HG03064 (cell line): Measurements from ENCODE around the gene ERI3.

Experiments
- ATAC-seq: cut with Tn5 transposase; IDR thresholded peaks from one replicate; pipeline ENCODE4 v1.9.1; 2021; ENCODE audit warnings: low read depth; ENCODE audit not compliant: unreplicated experiment

Gene ERI3

DNA sequence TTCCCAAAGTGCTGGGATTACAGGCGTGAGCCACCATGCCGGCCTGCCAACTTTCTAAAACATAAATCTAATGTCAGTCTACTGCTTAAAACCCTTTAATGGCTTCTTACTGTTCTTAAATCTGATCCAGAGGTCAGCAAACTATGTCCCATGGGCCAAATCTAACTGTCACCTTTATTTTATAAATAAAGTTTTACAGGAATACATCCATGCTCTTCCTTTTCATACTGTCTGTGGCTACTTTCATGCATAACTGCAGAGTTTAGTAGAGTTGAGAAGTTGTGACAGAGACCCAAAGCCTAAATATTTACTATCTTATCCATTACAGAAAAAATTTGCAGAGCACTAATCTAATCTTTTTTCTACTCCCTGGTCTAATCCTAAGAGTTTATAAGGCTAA is 3.8 kb downstream of the ERI3 start:
- ATAC-seq, result no peak

DNA sequence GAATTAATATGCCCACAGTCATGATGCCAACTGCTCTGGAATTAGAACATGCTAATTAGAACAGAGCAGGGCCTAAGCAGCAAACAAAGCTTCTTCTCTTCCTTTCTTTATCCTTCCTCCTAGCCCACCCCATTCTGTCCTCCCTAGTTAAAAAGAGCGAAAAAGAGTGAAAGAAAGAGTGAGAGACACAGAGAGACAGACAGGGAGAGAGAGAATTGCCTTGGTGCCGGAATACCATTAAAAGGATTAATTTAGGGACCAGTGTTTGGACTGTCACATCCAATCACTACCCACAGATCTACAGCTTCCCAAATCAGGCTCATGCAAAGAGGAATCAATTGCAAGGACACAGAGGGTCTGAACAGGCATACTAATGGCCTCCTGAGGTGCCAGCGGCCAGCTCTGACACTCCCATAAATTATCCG is 7.0 kb downstream of the ERI3 start:
- no peak for ATAC-seq

DNA sequence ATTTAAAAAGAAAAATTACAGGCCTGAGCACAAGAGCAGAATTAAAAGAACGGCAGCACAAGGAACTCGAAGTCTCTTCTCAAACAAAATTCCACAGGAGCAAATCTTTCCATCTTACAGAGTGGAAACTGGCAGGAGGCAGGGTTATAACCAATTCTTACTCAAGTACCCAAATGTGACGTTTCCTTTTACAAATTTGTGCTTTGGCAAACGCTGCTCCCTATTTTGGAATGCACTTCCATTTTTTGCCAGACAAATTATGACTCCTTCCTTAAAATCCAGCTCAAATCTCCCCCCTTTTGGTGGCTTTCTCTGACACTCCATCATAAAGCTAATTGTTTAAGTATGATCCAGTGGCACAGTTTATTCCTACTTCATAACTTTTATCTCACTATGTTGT is 7.8 kb downstream of the ERI3 start:
- ATAC-seq, result no peak

GRCh38 chr1:44346878-44347277 is 8.2 kb downstream of the ERI3 start:
- no peak for ATAC-seq

DNA sequence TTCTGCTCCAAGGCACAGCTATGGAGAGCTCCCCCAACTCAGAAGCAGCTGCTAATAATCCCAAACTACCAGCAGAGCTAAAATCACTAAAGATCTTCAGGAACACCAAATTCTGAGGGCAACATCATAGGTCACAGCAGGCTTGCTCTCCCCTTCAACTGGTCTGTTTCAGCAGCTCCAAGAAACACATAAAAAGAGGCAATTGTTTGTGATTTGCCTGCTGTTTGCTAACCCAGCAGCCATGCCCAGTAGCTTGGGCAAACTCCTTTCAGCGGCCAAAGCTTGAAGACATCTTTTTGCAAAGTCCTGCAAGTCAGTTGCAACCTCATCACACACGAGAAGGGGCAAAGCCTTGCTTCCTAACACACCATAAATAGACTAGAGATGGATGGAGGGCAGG is 8.9 kb downstream of the ERI3 start:
- no peak for ATAC-seq

DNA sequence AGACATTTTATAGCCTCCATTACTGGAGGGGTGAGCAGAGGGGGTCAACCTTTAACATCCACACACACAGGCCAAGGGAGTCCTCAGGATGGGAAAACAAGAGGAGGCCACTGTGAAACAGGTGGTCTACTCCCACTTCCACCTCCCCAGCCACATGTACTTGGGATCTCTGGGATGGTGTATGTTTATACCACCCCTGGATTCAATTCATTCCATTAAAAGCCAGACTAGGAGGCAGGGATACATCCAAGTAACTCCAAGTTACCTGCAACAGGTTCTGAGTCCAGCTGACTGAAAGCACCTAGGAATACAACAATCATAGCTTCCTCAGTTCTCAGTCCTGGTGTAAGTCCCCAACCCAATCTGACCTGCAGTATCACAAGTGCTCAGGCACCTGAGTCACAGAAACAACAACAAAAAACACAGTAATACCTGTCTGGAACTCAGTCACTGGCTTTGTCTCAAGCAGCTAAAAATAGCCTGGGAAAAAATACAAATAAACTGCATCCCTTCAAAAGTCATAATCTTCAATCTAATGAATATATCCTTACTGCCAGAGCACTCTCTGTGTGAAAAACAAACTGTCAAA is 9.8 kb downstream of the ERI3 start:
- ATAC-seq, result no peak

GRCh38 chr1:44339731-44340130 is 15.3 kb downstream of the ERI3 start:
- ATAC-seq, result no peak

- no peak for ATAC-seq
Observed at GRCh38 chr1:44338136-44338535, 16.9 kb downstream of the ERI3 start.

- no peak for ATAC-seq
Observed at GRCh38 chr1:44336668-44337067, 18.4 kb downstream of the ERI3 start.

- ATAC-seq, result no peak
Observed at GRCh38 chr1:44334968-44335367, 20.1 kb downstream of the ERI3 start.

GRCh38 chr1:44333376-44333775 is 21.7 kb downstream of the ERI3 start:
- ATAC-seq, result no peak

DNA sequence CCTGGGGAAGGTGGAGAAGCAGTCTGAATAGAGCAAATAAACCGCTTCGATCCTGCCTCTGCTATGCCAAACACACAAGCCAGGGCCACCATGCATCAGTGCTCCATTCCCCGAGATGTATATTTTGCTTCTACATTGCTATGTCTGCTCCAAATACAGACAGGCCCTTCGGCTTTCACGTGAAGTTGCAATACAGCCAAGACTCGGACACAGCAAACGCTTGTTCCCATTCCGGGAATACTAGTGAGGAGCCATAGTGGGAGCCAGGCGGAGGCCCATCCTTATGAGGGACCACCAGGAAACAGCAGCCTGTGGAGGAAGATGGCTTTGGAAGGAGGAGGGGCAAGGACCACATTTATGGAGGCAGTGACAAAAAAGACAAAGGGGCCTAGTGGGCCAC is 22.6 kb downstream of the ERI3 start:
- ATAC-seq, result no peak

DNA sequence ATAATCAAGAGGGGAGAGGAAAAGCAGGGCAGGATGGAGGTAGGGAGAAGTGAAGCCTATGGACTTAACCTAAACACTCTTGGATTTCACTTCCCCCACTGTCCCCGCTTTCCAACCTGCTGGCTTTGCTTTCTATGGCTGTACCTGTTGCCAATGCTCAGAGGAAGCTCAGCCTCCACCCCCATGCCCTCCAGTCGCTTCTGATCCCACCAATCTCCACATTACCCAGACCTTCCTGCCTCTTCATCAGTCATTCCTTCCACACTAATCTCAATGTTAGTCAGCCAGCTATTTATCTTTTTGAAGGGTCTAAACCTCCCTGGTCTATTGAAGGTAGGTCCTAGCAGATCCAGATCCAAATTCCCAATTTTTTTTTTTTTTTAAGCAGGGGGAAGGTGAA is 24.1 kb downstream of the ERI3 start:
- ATAC-seq, result no peak

GRCh38 chr1:44328671-44329416 is 26.2 kb downstream of the ERI3 start:
- ATAC-seq, result no peak

- no peak for ATAC-seq
Observed at GRCh38 chr1:44327679-44328491, 27.2 kb downstream of the ERI3 start.

DNA sequence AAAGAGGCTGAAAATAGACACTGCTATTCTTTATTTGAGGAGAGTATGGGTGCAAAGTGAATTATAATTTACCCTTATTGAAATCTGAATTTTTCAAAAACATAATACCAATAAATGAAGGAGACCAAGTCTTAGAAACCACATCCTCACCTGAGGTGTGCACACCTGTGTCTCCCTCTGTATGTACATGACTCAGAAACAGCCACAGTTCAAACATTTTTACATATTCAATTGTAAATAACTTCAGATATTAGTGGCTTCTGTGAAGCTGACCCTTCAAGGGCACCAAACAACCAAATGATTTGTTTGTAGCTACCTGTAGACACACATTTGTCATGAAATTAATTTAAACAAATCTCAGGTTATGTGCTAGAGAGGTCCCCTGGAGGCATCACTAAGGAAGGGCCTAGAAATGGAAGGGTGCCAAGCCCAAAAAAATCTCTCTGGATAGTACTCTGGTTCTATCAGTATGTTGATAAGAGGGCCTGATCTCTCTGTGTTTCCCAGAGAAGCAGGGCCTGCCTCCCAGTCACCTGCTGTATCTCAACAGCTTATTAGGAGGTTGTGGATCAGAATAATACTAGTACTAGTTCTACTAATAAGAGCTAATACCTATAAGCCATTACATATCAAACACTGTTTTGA is 28.1 kb downstream of the ERI3 start:
- ATAC-seq, result no peak

GRCh38 chr1:44326024-44326701 is 28.9 kb downstream of the ERI3 start:
- no peak for ATAC-seq

DNA sequence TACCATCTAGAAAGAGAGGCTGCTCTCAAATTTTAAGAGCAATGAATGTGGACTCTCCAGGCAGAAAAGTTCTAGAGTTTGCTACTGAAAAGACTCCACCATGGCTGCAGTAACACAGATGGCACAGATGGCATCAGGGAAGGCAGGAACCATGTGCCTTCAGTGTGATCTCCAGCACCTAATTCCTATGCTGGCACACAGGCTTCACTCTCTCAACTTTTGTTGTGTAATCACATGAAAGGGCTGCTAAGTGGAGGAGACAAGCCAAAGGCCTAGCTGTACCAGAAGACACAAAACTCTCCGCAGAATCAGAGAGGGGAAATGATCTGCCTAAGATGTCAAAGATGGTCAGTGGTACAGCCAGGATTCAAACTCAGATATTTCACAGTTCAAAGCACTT is 31.1 kb downstream of the ERI3 start:
- ATAC-seq, result no peak

DNA sequence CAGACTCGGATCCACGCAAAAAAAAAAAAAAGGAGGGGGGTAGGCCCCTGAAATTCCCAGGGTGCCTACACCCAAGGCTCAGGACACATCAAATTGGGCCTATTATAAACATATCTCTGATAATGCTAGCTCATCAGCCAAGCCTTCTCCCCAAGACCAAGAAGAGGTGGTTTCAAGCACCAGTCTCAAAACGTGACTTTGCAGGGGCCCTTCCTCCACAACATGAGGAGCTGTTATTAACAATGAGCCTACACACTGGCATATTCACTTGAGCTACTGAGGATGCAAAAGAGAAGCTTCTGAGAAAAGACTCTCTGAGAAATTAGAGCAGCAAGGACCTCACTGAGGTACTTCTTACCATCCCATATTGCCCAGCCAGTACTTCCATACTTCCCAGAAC is 32.7 kb downstream of the ERI3 start:
- no peak for ATAC-seq

DNA sequence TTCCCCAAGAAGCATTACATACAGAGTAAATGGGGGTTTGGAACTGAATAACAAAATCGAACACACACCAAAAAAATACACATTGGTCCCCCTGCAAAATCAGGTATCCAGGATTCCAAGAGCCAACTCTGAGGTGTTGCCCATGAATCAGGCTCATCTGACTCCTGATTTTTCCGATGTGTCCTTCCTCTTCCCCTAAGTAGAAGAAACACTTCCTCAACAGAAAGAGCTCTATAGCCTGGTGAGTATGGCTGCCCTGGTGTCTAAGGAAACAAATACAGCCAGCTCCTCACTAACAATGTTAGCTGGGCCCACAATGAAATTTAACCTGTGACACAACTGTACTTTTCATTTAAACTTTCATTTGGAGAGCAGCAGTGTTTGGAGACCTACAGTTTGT is 33.6 kb downstream of the ERI3 start:
- ATAC-seq, result no peak
